Stimulated activated CD4-positive, alpha-beta T cell treated with anti-CD3 and anti-CD28 coated beads, Interleukin-1b, Interleukin-23, amount 100 ng/mL, for 4 hours (primary cell): Measurements from ENCODE around the gene MAP3K5.
"Not testable (repeated sequence)": the region's sequence is repeated elsewhere in the genome, so short reads cannot be mapped to it uniquely, and the experiment has no call there.

Experiments
- DNase-seq, 2 donors: peaks; one replicate each; pipeline ENCODE4 v3.0.0-alpha.2; 2020; ENCODE audit warnings: low read depth in 2 of 2

MAP3K5 gene

DNA sequence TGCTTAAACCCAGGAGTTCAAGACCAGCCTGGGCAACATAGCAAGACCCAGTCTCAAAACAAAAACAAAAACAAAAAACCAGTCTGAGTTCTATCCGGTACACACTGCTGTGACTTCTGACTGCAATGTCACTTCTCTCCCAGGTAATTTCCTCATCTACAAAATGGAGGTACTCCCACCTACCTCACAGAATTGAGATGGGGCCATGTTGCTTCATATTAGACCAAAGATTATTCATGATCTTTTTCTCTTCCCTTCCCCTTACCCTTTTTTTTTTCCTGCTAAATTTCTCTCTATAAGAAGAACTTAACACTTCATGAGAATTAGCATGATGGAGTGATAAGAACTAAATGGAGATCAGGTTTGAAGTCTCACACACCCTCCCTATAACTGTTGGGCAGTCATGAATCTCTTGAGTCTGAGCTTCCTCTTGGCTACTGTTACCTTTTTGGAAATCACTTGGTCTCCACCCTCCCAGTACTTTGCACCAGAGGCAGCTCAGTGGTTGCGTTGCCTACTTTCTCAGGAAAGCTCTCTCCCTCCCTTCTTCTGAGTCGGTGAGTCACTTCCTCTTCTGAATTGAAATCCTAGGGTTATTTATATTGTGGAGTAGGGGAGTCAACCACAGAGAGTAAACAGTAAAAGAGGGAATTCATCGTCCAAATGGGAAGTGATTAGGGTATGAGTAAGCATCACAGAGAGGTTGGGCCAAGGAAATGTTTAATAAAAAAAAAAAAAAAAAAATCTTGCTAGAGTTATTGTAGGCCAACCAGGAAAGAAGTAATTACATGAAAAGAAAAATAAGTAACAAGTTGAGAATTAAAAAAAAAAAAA is 182.2 kb downstream of the MAP3K5 start:
- no peak for DNase-seq

DNA sequence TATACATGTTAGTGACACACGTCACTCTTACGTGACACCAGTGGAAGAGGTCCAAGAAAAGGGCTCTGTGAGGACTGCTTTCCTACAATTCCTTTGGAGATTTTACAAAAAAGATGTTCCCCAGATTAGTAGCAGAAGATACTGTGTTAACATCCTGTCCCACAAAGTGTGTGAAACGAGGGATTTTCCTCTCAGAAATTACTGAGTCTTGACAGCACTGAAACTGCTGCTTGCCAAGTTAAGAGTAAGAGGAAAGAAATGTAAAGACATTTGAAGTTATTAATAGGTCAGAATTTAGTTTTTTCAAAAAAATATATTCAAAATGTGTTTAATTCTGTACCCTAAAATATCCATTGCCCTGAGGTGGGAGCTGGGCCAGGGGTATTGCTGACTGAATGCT is 183.3 kb downstream of the MAP3K5 start:
- DNase-seq: no peak

DNA sequence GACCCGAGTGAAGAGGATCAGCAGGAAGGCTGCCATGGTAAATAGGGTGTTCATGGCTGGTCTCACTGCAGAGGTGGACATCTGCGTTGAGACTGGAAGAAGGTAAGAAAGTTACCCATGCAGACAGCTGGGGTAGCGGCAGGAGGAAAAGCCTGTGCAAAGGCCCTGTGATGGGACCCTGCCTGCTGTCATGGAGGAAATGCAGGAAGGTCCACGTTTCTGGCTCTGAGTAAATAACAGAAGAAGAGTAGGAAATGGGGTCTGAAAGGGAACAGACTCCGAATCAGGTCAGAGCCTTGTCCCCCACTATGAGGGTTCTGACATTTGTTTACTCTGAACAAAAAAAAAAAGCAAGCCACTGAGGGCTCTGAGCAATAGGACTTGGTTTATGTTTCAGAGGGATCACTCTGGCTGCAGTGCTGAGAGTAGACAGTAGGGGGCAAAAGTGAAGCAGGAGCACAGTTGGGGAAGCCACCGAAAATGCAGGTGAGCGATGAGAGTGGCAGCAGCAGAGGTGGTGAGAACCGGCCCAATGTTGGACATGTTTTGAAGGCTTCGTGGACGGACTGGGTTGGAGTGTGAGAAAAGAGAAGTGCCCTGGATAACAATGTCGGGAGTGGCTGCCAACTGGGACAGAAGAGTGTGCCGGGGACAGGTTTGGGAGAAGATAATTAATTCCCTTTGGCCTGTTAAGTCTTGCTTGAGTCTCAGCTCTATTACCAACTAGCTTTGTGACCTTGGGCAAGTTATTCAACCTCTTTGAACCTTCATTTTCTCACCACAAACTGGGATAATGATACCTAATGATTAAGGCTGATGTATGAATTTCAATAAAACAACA is 184.1 kb downstream of the MAP3K5 start:
- peak; percentile 64 to 78 for DNase-seq

DNA sequence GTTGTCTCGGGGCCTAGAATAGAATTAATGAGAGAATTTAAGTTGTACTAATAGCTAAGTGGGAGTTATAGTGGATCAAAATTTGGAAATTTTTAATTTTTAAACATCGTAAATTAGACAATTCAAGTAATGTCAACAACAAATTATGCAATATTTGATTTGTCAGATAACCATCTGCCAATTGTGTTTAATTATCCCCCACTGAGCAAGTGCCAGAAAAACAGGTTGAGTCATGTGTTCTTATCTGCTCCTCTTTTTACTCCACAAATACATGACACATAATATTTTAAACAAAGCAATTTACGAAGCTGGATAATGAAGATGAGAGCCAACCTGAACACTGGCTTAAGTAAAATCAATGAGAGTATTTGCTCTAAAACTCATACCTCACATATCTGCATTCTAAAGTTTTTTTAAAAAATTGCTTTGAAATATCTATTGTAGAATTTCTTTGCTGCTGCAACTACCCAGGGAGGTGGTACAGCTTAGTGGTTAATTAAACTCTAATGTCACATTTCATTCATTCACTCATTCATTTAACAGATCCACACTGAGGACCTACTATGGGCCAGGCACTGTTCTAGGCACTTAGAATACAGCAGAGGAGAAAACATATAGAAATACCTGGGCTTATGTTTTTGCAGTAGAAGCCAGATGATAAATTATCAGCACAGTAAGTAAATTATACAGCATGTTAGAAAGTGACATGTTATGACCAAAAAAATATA is 184.9 kb downstream of the MAP3K5 start:
- no peak for DNase-seq

DNA sequence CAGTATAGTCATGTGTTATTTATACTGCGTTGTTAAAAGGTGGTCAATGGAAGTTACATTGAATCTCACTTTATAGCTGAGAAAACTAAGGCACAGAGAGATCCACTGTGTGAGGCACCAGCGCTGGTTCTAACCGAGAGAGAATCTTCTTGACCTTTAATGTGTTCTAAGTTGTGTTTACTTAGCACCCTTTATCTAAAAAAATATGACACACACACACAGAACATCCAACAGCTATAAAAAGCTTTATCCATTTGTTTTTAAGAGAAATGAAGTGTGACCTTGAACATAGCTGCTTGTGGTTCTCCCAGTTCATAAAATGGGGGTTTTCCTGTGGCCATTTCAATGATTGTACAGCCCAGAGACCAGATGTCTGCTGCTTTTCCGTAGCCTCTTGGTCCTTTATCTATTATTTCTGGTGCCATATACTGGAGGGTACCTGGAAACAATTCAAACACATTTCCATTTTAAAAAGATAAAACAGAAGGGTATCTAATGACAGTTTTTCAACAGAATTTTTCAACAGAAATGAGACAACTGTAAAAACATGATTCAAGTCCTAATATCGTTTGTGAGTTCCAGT is 187.3 kb downstream of the MAP3K5 start:
- no peak for DNase-seq

DNA sequence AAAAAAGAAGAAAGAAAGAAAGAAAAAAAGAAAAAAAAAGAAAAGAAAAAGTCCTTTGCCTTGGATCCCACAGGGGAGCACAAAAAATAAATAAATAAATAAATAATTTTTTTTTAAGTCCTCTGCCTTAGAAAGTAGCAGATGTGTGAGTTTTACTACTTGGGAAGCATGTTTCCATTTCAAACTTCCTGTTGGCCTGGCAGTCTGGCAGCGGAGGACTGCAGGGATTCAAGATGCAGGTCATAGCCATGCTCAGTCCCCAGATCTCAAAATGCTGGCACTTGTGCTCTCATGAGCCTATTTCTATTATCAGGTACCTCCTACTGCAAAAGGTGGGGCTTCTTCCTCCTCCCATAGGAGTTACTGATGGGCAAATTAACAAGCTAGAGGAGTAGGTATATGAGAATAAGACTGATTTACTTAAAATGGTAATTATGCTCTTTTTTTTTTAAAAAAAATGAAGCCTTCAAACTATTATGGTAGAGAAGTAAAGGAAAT is 187.9 kb downstream of the MAP3K5 start:
- no peak for DNase-seq

DNA sequence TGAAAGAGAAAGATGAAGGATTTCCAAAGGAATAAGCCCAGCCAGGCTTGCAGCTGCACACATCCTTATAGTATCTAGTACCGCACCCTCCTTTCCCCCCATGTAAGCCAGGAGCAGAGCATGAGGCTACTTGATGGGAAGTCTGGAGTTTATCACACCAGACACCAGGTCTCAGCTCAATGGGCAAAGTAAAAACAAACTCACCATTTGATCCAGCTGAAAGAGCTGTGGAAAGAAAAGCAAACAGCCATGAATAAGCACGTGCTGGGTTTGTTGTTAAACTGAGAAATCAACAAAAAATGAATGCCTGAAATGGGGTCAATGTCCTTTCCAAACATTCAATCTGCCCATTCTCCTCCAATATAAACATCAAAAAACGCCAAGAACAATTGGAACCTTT is 191.5 kb downstream of the MAP3K5 start:
- DNase-seq: no peak

DNA sequence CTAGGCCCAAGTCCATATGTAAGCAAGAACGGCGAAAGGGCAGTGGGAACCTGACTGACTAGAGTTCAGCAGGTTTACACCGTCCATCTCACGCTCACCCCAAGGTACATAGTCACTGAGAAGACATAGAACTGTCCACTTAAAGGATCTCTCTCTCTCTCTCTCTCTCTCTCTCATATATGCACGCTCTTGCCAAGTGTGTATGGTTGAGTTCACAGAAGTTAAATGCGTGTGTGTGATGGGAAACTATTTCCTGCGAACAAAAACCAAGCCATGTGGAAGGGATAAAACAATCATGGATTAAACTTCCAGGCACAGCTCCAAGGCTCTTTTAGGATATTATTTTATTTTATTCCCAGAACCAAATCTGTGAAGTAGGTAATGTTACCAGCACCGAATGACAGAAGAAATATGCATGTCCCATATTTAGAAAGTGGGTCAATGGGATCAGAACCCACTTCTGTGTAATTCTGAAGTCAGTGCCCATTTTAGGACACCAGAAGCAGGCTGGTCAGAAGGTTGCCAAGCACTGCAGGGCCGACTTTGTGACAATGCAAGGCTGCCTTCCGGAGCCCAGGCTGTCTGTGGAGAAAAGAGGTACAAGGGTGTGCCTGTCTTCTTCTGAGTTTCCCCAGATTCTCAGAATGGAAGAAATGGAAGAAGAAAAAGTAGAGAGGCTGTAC is 192.8 kb downstream of the MAP3K5 start:
- no peak for DNase-seq

DNA sequence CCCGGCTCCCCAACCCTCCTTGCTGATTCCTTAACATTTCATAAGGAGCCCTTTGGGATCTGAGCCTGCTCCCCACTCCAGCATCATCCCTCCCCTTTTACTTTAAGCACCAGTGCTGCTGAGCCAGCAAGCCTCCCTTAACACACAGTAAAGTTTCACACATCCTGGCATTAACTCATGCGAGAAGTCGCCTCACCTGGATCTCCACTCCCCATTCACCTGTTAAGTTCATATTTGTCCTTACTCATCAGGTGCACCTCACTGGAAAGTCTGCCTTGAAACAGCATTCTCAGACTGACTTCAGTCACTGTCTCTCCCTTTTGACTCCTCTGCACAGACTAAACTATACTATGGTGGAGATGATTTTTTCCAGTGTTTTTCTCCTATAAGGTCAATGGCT is 194.2 kb downstream of the MAP3K5 start:
- DNase-seq: no peak

DNA sequence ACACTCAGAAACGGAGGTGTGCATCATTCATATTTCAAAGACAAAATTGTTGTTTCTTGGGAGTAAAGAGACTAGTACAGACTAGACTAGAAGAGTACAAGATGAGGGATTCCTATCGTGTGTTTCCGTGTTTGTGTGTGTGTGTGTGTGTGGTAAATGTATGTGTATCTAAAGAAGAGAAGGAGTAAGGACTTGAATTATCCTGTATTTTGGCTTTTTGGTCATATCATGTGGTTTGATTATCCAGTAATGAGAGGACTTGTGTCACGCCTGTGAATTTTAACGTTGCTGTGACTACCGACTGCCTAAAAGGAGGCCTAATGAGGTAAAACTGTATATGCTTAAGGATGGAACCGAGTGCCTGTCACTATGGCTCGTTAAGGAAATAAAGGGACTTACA is 197.6 kb downstream of the MAP3K5 start:
- no peak for DNase-seq

DNA sequence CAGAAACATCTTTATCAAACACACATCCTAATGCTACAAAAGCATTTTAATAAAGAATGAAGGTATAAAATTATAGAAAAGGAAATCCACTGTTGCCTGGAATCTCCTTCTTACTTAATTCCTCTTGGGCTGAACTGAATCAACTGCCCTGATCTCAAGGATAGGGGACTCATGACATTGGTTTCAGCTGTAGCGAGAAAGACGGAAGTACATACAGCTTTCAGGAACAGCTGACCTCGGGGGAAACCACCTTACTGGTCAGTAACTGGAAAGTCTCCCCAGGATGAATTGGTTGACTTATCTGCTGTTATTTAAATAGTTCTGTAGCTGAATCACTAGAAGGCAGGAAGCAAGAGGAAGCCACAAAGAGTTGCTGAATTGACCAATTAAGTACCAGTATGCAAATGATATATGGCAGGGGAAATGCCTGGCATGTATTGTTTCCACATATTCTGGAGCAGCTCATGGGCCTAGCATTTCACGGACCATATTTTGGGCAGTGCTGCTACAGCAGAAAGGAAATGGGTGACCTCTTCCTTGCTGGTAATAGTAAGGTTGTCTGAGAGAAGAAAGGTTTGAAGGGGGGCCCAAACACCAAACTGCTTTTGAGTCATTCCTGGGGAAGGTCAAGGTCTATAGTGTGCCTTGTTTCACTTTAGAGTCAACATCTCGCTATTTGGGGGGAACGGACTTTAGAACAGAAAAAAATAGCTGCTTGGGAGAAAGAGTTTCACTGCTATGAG is 198.4 kb downstream of the MAP3K5 start:
- DNase-seq: no peak

DNA sequence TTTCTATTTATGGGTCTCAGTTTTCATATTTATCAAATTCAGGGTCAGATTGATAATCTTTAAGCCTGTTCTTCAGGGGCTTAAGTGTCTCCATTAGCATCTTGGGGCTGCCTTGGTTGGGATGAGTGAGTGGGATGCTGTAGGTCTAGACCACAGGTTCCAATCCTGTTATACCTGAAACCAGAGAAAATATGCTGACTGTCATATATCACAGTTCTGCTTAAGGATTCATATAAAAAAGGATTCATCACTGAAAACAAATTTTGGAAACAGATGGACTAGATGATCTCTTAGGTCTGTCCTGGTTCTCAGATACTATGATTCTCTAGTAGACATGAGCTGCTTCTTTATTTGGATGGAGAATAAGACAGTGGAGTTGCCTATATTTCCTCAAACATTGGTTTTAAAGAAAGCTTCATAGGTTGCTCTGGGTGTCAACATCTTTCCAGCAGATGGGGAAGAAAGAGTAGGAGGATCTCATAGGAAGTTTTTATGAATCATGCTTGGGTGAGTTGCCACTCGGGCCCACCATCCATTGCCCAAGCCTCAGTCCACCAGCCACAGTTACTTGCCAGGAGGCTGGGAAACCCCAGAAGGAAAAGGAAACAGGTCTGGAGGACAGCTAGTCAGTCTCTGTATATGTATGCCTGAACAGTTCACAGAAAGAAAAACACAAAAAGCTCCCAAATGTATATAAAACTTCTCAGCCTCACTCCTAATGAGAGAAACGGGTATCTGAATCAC is 199.2 kb downstream of the MAP3K5 start:
- no peak for DNase-seq

DNA sequence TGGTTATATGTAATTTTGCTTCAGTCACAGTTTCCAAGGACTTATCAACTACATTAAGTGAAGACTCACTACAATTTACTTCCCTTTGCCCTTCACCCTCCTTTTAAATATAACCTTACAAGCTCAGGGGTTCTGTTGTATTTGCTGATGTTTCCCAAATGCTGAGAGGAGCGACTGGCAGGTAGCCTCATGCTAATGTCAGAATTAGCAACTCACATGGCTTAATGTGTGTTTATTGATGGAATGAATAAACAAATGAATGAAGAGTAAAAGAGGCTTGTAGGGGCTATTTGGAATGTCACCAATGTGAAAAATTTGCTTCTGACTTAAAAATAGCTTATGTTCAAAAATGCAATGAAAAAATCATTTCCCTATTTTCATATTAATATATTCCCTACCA is 200.7 kb downstream of the MAP3K5 start:
- no peak for DNase-seq

DNA sequence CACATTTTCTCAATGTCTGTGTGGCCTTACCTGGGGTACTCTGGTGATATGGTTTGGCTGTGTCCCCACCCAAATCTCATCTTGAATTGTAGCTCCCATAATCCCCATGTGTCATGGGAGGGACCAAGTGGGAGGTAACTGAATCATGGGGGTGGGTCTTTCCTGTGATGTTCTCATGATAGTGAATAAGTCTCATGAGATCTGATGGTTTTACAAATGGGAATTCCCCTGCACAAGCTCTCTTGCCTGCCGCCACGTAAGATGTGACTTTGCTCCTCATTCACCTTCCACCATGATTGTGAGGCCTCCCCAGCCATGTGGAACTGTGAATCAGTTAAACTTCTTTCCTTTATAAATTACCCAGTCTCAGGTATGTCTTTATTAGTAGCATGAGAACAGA is 201.4 kb downstream of the MAP3K5 start:
- DNase-seq: not testable (repeated sequence)

DNA sequence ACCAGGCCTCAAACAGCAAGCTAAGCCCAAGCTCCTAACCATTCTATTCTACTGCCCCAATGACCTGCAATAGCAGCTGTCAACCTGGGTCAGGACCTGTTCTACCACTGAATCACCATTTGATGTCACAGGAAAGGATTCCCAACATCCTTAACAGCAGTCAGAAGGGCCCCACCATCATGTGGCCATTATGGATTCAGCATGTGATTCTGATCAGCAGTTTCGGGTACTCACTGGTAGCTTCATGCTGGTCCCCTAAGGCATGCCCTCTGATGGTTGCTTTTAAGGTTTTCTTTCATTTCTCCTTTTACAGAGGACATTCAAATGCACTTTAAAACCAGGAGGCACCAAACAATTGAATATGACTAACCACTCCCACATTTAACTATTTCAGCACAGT is 204.8 kb downstream of the MAP3K5 start:
- DNase-seq: no peak

DNA sequence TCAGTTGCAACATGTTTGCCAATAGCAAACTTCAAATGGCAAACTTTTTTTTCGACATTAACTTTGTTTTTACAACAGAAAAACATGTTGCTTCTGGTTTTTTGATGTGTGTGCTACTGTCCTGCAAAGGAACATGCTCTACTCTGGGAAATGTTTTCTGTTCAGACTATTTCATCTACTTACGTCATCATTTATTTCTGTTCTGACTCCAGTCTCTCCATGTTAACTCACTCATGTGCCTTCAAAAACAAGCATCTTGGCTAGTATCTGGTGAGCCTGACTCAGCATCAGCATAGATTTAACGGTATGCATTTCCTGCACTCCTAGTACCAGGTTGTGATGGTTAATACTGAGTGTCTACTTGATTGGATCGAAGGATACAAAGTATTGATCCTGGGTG is 206.0 kb downstream of the MAP3K5 start:
- DNase-seq: no peak

DNA sequence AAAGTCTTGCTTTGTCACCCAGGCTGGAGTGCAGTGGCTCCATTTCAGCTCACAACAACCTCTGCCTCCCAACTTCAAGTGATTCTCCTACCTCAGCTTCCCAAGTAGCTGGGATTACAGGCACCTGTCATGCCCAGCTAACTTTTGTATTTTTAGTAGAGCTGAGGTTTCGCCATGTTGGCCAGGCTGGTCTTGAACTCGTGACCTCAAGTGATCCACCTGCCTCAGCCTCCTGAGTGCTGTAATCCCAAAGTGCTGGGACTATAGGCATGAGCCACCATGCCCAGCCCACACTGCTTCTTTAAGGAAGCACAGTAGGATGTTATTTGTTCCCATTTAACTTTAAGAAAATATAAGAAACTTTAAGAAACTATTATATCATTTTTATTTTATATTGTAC is 206.8 kb downstream of the MAP3K5 start:
- DNase-seq: not testable (repeated sequence)

DNA sequence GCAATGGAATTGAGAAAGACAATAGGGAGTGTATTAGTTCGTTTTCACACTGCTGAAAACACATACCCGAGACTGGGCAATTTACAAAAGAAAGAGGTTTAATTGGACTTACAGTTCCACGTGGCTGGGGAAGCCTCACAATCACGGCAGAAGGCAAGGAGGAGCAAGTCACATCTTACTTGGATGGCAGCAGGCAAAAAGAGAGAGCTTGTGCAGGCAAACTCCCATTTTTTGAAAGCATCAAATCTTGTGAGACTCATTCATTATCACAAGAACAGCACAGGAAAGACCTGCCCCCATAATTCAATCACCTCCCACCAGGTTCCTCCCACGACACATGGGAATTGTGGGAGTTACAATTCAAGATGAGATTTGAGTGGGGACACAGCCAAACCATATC is 208.0 kb downstream of the MAP3K5 start:
- DNase-seq: not testable (repeated sequence)

DNA sequence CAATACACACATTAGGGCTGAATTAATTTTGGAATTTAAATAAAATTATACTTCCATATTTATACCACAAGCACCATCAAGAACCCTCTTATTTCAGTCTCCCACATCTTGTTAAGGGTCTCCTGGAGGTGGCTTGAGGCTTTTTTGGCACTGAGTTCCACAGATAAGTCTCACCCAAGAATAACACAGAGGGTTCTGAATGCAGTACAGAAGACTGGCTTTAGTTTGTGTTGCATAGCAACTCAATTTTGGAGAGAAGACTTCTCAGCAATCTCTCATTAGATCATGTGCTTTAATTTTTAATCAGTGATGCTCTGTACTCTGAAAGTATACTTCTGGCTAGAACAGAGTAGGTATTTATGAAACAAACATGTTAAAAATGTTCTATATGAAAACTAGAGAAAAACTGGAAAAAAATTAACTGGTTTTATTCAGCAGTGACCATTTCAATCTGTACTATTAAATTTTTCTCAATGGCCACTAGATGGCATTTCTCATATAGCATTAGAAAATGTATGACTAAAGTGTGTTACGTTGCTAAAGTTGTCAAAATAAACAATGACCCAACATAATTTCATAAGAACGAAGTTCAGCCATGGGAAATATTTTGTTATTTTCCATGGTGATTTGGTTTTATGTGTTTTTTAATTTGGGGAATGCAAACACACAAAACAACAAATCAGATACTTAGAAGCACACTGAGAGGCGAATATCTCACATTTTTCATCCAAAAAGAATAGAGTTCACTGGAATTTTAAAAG is 209.4 kb downstream of the MAP3K5 start:
- DNase-seq: no peak
